Measurements from ENCODE around the gene STX16.

DNA sequence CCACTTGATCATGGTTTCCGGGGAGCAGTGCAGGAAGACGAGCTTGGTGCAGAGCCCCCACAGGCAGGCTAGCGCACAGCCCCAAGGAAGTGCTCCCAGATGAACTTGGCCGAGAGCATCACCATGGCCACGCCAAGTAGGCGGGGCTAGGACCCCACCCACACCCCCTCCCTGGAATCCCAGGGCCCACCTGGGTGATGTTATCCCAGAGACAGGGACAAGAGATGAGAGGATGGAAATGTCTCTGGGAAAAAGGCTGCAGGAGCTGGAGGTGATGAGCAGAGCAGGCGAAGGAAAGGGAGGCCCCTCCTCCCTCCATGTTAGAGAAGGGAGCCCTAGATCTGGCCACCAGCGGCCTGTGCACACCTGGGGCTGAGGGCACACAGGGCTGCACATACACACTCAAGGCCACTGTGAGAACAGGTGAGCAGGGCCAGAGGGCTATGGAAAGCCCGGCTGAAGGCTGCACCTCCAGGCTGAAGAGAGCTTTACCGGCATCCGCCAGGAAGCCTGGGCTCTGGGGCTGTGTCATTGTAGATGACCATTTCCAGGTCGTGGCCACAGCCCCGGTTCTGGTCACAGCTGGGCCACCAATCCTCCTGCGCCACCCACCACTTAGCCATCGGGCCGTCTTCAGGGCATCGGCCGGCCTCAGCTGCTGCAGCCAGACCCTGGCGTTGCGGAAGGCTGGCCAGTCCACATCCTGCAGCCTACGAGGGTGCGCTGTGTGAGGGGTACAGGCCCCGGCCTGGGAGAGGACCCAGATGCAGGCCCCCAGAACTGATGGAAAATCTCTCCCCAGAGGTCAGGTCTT, 66.4 kb downstream of the STX16 start:
- TF ChIP-seq, protein P1, sequence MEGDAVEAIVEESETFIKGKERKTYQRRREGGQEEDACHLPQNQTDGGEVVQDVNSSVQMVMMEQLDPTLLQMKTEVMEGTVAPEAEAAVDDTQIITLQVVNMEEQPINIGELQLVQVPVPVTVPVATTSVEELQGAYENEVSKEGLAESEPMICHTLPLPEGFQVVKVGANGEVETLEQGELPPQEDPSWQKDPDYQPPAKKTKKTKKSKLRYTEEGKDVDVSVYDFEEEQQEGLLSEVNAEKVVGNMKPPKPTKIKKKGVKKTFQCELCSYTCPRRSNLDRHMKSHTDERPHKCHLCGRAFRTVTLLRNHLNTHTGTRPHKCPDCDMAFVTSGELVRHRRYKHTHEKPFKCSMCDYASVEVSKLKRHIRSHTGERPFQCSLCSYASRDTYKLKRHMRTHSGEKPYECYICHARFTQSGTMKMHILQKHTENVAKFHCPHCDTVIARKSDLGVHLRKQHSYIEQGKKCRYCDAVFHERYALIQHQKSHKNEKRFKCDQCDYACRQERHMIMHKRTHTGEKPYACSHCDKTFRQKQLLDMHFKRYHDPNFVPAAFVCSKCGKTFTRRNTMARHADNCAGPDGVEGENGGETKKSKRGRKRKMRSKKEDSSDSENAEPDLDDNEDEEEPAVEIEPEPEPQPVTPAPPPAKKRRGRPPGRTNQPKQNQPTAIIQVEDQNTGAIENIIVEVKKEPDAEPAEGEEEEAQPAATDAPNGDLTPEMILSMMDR (conservative IDR thresholded peaks at IDR 0.05): no peak
- no peak for TF ChIP-seq ZFX (IDR thresholded peaks at IDR 0.05)
